Endothelial cell of umbilical vein (primary cell): ENCODE results near the gene MTCH1. TPM values are rescaled to one million over a fixed set of nuclear protein-coding genes. Genes with fewer than 3 reads are reported as not detected.

Experiments used
- BruUV-seq: library from RNA; stranded (reverse); fragments of 400-500 nt; replicated peaks from 2 replicates; lab custom pipeline; 2021; lab: Mats Ljungman, UMichigan
- CTCF ChIA-PET: fragments of 300-600, 350-600 bp; sonication (Branson Sonifier 250); formaldehyde crosslinking; loops from one replicate; lab custom pipeline; 2021; ENCODE audit warnings: antibody characterized with exemption, inconsistent platforms; lab: Charles Lee
- POLR2A ChIA-PET: fragments of 300-600, 350-600 bp; sonication (Branson Sonifier 250); formaldehyde crosslinking; loops from one replicate; lab custom pipeline; 2021; ENCODE audit warnings: antibody characterized with exemption, inconsistent platforms; lab: Charles Lee
- DNase-seq: peaks from one replicate; pipeline ENCODE4 v3.0.0-alpha.2; 2011; ENCODE audit warnings: low read depth, low spot score
- FAIRE-seq: peaks from 2 replicates; lab custom pipeline; 2011; peaks lifted over from hg19 to GRCh38; lab: Jason Lieb, UNC
- H2AFZ ChIP-seq: 2 replicates; pipeline ENCODE4 v1.6.0; 2012; ENCODE audit warnings: low read depth, low read length, control low read depth, inconsistent platforms
- H3K27ac ChIP-seq: 2 replicates; pipeline ENCODE4 v1.5.1; 2011; ENCODE audit warnings: low read depth, mild to moderate bottlenecking, control low read depth, low read length, moderate library complexity; ENCODE audit not compliant: insufficient read depth
- H3K27me3 ChIP-seq, 2 experiments: 2 replicates each; pipeline versions ENCODE4 v1.6.0 to v1.6.1; 2011; ENCODE audit warnings: low read length in 2 of 2, mixed read lengths in 1 of 2; ENCODE audit not compliant: control insufficient read depth in 2 of 2, insufficient read depth in 2 of 2
- H3K36me3 ChIP-seq, 2 experiments: 2 replicates in 1 of 2; 3 replicates in 1 of 2; pipeline ENCODE4 v1.5.1; 2011; ENCODE audit warnings: low read length in 2 of 2, mild to moderate bottlenecking in 1 of 2, moderate library complexity in 1 of 2; ENCODE audit not compliant: control insufficient read depth in 2 of 2, insufficient read depth in 2 of 2; ENCODE audit errors: extremely low read depth in 1 of 2
- H3K4me1 ChIP-seq: 3 replicates; pipeline ENCODE4 v1.5.1; 2011; ENCODE audit warnings: mild to moderate bottlenecking, low read length; ENCODE audit not compliant: control insufficient read depth, insufficient read depth; ENCODE audit errors: extremely low read depth
- H3K4me2 ChIP-seq: 2 replicates; pipeline ENCODE4 v1.6.1; 2011; ENCODE audit warnings: low read length, control low read depth, mixed read lengths; ENCODE audit not compliant: insufficient read depth
- H3K4me3 ChIP-seq, 3 experiments: fragments of 200-600 bp in 1 of 3; sonication (generic), shearing (Covaris generic) in 1 of 3; replicated peaks in 1 of 3; 2 replicates each; pipeline ENCODE4 v1.5.1; 2011 to 2016; ENCODE audit warnings: control low read depth in 3 of 3, low read length in 3 of 3, mild to moderate bottlenecking in 2 of 3, inconsistent platforms in 1 of 3, low read depth in 1 of 3, moderate library complexity in 1 of 3; ENCODE audit not compliant: insufficient read depth in 1 of 3
- H3K79me2 ChIP-seq: 2 replicates; pipeline ENCODE4 v1.6.0; 2012; ENCODE audit warnings: low read length, inconsistent platforms; ENCODE audit not compliant: control insufficient read depth, insufficient read depth
- H3K9ac ChIP-seq: replicated peaks from 2 replicates; pipeline ENCODE3; 2011; ENCODE audit warnings: low read length, control low read depth; ENCODE audit not compliant: insufficient read depth; ENCODE audit errors: extremely low read depth
- H3K9me1 ChIP-seq: replicated peaks from 3 replicates; pipeline ENCODE4 v1.6.0; 2011; ENCODE audit warnings: mild to moderate bottlenecking, low read length; ENCODE audit not compliant: control insufficient read depth, insufficient read depth; ENCODE audit errors: extremely low read depth
- H3K9me3 ChIP-seq: replicated peaks from 2 replicates; pipeline ENCODE4 v1.5.1; 2012; ENCODE audit warnings: low read length, inconsistent platforms; ENCODE audit not compliant: control insufficient read depth, insufficient read depth
- H4K20me1 ChIP-seq: replicated peaks from 2 replicates; pipeline ENCODE3; 2011; ENCODE audit warnings: mild to moderate bottlenecking, low read length; ENCODE audit not compliant: control insufficient read depth, insufficient read depth; ENCODE audit errors: extremely low read depth
- CTCF ChIP-seq, 2 donors: IDR thresholded peaks; 1 replicate in 1 of 2; 2 replicates in 1 of 2; pipeline ENCODE4 v1.5.1; 2011; ENCODE audit warnings: low read length in 2 of 2, mild to moderate bottlenecking in 2 of 2, moderate library complexity in 2 of 2, control low read depth in 1 of 2, inconsistent platforms in 1 of 2, low read depth in 1 of 2; ENCODE audit not compliant: insufficient read depth in 1 of 2; ENCODE audit errors: extremely low read depth in 1 of 2
- EZH2 ChIP-seq: IDR thresholded peaks from 2 replicates; pipeline ENCODE4 v1.6.1; 2012; ENCODE audit warnings: borderline replicate concordance, low read depth, mild to moderate bottlenecking, moderate library complexity, low read length, inconsistent platforms; ENCODE audit not compliant: severe bottlenecking
- FOS ChIP-seq: IDR thresholded peaks from 2 replicates; pipeline ENCODE4 v1.6.1; 2011; ENCODE audit warnings: mild to moderate bottlenecking, low read length, moderate library complexity, borderline replicate concordance; ENCODE audit not compliant: insufficient read depth
- GATA2 ChIP-seq: IDR thresholded peaks from 2 replicates; pipeline ENCODE4 v1.7.0; 2011; ENCODE audit warnings: low read depth, mild to moderate bottlenecking, moderate library complexity, mixed read lengths, low read length; ENCODE audit not compliant: insufficient read length, insufficient read depth
- JUN ChIP-seq: IDR thresholded peaks from 2 replicates; pipeline ENCODE4 v1.6.1; 2011; ENCODE audit warnings: borderline replicate concordance, low read depth; ENCODE audit not compliant: insufficient read length, insufficient read depth
- MAX ChIP-seq: IDR thresholded peaks from 2 replicates; pipeline ENCODE4 v1.6.1; 2011; ENCODE audit not compliant: insufficient read depth, insufficient read length
- MYC ChIP-seq: IDR thresholded peaks from one replicate; pipeline ENCODE4 v1.6.1; 2011; ENCODE audit warnings: mild to moderate bottlenecking, low read depth, low read length
- POLR2A ChIP-seq: IDR thresholded peaks from 2 replicates; pipeline ENCODE4 v1.6.1; 2012; ENCODE audit warnings: low read depth, mild to moderate bottlenecking, control low read depth, low read length
- POLR2AphosphoS5 ChIP-seq: IDR thresholded peaks from 2 replicates; pipeline ENCODE4 v1.6.1; 2012; ENCODE audit warnings: low read depth, mild to moderate bottlenecking, control low read depth, low read length, moderate library complexity; ENCODE audit not compliant: insufficient read depth
- dilution Hi-C: fragments of 300-500 bp; cut with MboI; formaldehyde crosslinking; loops from one replicate; pipeline ENCODE4 v1.15.0; 2019; ENCODE audit warnings: low sequenced_read_pairs; ENCODE audit not compliant: extremely low pct_ligation_motif_present
- intact Hi-C: fragments of 100-400 bp; cut with micrococcal nuclease; formaldehyde crosslinking; loops from one replicate; pipeline ENCODE4 v1.10.0; 2022
- polyA plus RNA-seq, 4 experiments: library from polyadenylated mRNA; depleted of rRNA in 3 of 4; stranded (reverse) in 3 of 4; unstranded in 1 of 4; fragments of >200 nt; gene quantifications; 2 replicates each; pipeline versions ENCODE4 v1.2.1 to v1.2.3, GENCODE V29; 2011 to 2012; ENCODE audit warnings: missing spikeins in 1 of 4
- total RNA-seq: library from RNA; stranded (reverse); gene quantifications from 2 replicates; pipeline ENCODE4 v1.2.3, GENCODE V29; 2021

MTCH1 gene
- total and polyA plus RNA-seq, 2 donors (not counting 3 experiments of a cell fraction or from before 2014, with no cell fraction given): 218 to 228 TPM

DNA sequence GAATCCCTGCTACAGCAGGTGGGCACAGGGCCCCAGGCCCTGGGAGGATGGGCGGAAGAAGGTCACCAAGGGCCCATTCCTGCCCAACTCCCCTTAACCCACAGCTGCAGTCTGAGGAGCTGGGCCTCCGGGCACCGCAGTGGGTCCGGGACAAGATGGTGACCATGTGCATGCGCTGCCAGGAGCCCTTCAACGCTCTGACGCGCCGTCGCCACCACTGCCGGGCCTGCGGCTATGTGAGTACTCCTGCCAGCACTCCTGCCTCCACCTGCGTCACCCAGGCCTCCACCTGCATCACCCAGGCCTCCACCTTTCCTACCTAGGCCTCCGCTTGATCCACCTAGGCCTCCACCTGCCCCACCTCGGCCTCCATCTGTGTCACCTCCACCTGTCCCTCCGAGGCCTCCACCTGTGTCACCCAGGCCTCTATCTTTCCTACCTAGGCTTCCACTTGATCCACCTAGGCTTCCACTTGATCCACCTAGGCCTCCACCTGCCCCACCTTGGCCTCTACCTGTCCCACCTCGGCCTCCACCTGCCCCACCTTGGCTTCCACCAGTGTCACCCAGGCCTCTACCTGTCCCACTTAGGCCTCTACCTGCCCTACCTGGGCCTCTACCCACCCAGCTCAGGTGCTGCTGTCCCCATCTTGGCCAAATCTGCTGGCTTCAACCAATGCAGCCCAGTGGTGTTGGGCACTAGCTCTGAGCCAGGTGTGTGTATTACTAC is 36.3 kb upstream of the MTCH1 start:
- Histone ChIP-seq H3K4me2 (no peak overlapping the region), H2AFZ (no peak overlapping the region), H4K20me1 (no peaks in the 10 kb centered on the region), H3K4me3 (no peak overlapping the region), H3K27me3 (no peaks in the 10 kb centered on the region), H3K36me3 (no peaks in the 10 kb centered on the region), H3K9me1 (no peaks in the 10 kb centered on the region), H3K9ac (no peak overlapping the region), H3K9me3 (no peaks in the 10 kb centered on the region), H3K4me1 (peaks cover 10% of the 10 kb centered on the region), H3K27ac (no peak overlapping the region), H3K79me2 (no peaks in the 10 kb centered on the region)
- dilution Hi-C loops (no loop called here), intact Hi-C loops (loop anchor here (10.0 kb wide), 1 partner anchor 293 kb away; no protein-coding TSS in a partner anchor)
- no TSS peak for BruUV-seq
- DNase-seq (no peak), FAIRE-seq (no peak)
- ChIA-PET CTCF (interaction anchor here (0.7 to 10.6 kb wide), 17 partner anchors 6 to 293 kb away, joined by 3 to 330 read pairs (median 4); partner anchors contain the start of genes C6orf89 and PIM1), POLR2A (no interaction called here)
- TF ChIP-seq MAX: no peak
- TF ChIP-seq GATA2: peak; percentile 8

- H3K79me2 ChIP-seq: no peaks in the 10 kb centered on the region
- intact Hi-C loops: loop anchor here (10.0 kb wide), 1 partner anchor 293 kb away; no protein-coding TSS in a partner anchor
- no TSS peak for BruUV-seq
- dilution Hi-C loops: no loop called here
- no peaks in the 10 kb centered on the region for H3K9me3 ChIP-seq
- no peak for TF ChIP-seq POLR2A
- peak; percentile 71 for TF ChIP-seq FOS
- TF ChIP-seq GATA2: peak; percentile 47
- TF ChIP-seq MYC: no peak
- no peak for TF ChIP-seq EZH2
- no peak for TF ChIP-seq MAX
- no peak for TF ChIP-seq JUN
- peak; percentile 41 to 46 for TF ChIP-seq CTCF (IDR thresholded peaks at IDR 0.05; ENCODE audit: extremely low read depth in 1 of 2, insufficient read depth in 1 of 2, low read depth in 1 of 2, low read length in 2 of 2)
- TF ChIP-seq POLR2AphosphoS5: no peak
- no peak overlapping the region for H3K9ac ChIP-seq
- ChIA-PET CTCF (interaction anchor here (0.6 to 10.6 kb wide), 15 partner anchors 7 to 294 kb away, joined by 3 to 330 read pairs (median 4); partner anchors contain the start of genes C6orf89 and PIM1), POLR2A (no interaction called here)
- no peaks in the 10 kb centered on the region for H3K36me3 ChIP-seq
- FAIRE-seq: peak; percentile 90
- H3K9me1 ChIP-seq: no peaks in the 10 kb centered on the region
- no peak overlapping the region for H3K4me3 ChIP-seq
- no peak overlapping the region for H3K27ac ChIP-seq
- no peak overlapping the region for H3K4me2 ChIP-seq
- no peak overlapping the region for H2AFZ ChIP-seq
- H4K20me1 ChIP-seq: no peaks in the 10 kb centered on the region
- H3K4me1 ChIP-seq: peaks cover 10% of the 10 kb centered on the region
- H3K27me3 ChIP-seq: no peaks in the 10 kb centered on the region
- peak; percentile 51 for DNase-seq
These were observed 35.5 kb upstream of the MTCH1 start for GRCh38 chr6:37021356-37022129.
